H1 (cell line): ENCODE results near the gene PRXL2A. TPM values are rescaled to one million over a fixed set of nuclear protein-coding genes. Genes with fewer than 3 reads are reported as not detected.

Experiments used
- CTCF ChIA-PET: fragments of 300-600 bp; sonication (Branson Sonifier 250); formaldehyde crosslinking; loops from one replicate; lab custom pipeline; 2021; ENCODE audit not compliant: partially characterized antibody; lab: Charles Lee
- POLR2A ChIA-PET: fragments of 300-600 bp; sonication (Branson Sonifier 250); formaldehyde crosslinking; loops from one replicate; lab custom pipeline; 2021; ENCODE audit warnings: inconsistent platforms; ENCODE audit not compliant: partially characterized antibody; lab: Charles Lee
- DNase-seq, 2 experiments: peaks; one replicate each; pipeline versions ENCODE4 v3.0.0 to v3.0.0-alpha.2; 2010 to 2022; ENCODE audit warnings: low spot score in 2 of 2, low read depth in 1 of 2, mixed read lengths in 1 of 2
- FAIRE-seq: peaks from 2 replicates; lab custom pipeline; 2011; peaks lifted over from hg19 to GRCh38; lab: Jason Lieb, UNC
- H2AFZ ChIP-seq: 2 replicates; pipeline ENCODE4 v1.8.1; 2012; ENCODE audit warnings: low read length, inconsistent platforms
- H2AK5ac ChIP-seq: 2 replicates; pipeline ENCODE4 v1.6.1; 2013; ENCODE audit warnings: low read depth, low read length
- H2BK120ac ChIP-seq: replicated peaks from 2 replicates; pipeline ENCODE3; 2013; ENCODE audit warnings: low read depth, low read length, inconsistent platforms
- H2BK12ac ChIP-seq: 2 replicates; pipeline ENCODE4 v1.6.1; 2013; ENCODE audit warnings: low read depth, low read length
- H2BK15ac ChIP-seq: 2 replicates; pipeline ENCODE4 v1.6.1; 2013; ENCODE audit warnings: low read length
- H2BK20ac ChIP-seq: 2 replicates; pipeline ENCODE4 v1.6.1; 2013; ENCODE audit warnings: low read length
- H2BK5ac ChIP-seq: 2 replicates; pipeline ENCODE4 v1.6.1; 2013; ENCODE audit warnings: low read depth, low read length
- H3K14ac ChIP-seq: 2 replicates; pipeline ENCODE4 v1.6.1; 2013; ENCODE audit warnings: inconsistent platforms; ENCODE audit not compliant: insufficient read length
- H3K18ac ChIP-seq: 2 replicates; pipeline ENCODE4 v1.6.1; 2013; ENCODE audit warnings: low read length; ENCODE audit errors: extremely low read depth
- H3K23ac ChIP-seq: 2 replicates; pipeline ENCODE4 v1.6.1; 2013; ENCODE audit warnings: inconsistent platforms; ENCODE audit not compliant: insufficient read length
- H3K23me2 ChIP-seq: 2 replicates; pipeline ENCODE4 v1.6.1; 2013; ENCODE audit warnings: low read depth, low read length
- H3K27ac ChIP-seq: 2 replicates; pipeline ENCODE4 v1.6.1; 2011; ENCODE audit warnings: low read depth, low read length, inconsistent platforms
- H3K27me3 ChIP-seq, 4 experiments: replicated peaks in 1 of 4; 1 replicate in 1 of 4; 2 replicates in 3 of 4; pipeline versions ENCODE4 v1.6.1 to v1.8.1; 2011 to 2013; ENCODE audit warnings: low read length in 3 of 4, mild to moderate bottlenecking in 3 of 4, inconsistent platforms in 2 of 4, mixed read lengths in 2 of 4, moderate library complexity in 1 of 4; ENCODE audit not compliant: control insufficient read depth in 3 of 4, insufficient read depth in 3 of 4; ENCODE audit errors: extremely low read depth in 1 of 4
- H3K36me3 ChIP-seq, 4 experiments: 2 replicates each; pipeline versions ENCODE4 v1.6.1 to v1.8.1; 2011 to 2013; ENCODE audit warnings: mild to moderate bottlenecking in 4 of 4, low read length in 3 of 4, moderate library complexity in 2 of 4, control low read depth in 1 of 4, inconsistent platforms in 1 of 4; ENCODE audit not compliant: insufficient read depth in 4 of 4, control insufficient read depth in 2 of 4
- H3K4ac ChIP-seq: replicated peaks from 2 replicates; pipeline ENCODE3; 2013; ENCODE audit warnings: low read length, low read depth, mixed read lengths, inconsistent platforms; ENCODE audit not compliant: insufficient read length
- H3K4me1 ChIP-seq, 4 experiments: replicated peaks in 1 of 4; 1 replicate in 1 of 4; 2 replicates in 3 of 4; pipeline versions ENCODE4 v1.6.1 to v1.8.1; 2011 to 2013; ENCODE audit warnings: low read length in 3 of 4, inconsistent platforms in 2 of 4, mixed read lengths in 1 of 4; ENCODE audit not compliant: insufficient read depth in 4 of 4, control insufficient read depth in 3 of 4
- H3K4me2 ChIP-seq, 2 experiments: 2 replicates each; pipeline versions ENCODE4 v1.6.1 to v1.8.1; 2011 to 2013; ENCODE audit warnings: low read depth in 2 of 2, low read length in 2 of 2, control low read depth in 1 of 2, inconsistent platforms in 1 of 2, mild to moderate bottlenecking in 1 of 2; ENCODE audit not compliant: insufficient read depth in 1 of 2
- H3K4me3 ChIP-seq, 4 experiments: fragments of 200-600, 300-600 bp in 1 of 4; sonication (generic), shearing (Covaris generic), sonication (Bioruptor Twin) in 1 of 4; 2 replicates each; pipeline versions ENCODE4 v1.5.1 to v1.8.1; 2011 to 2016; ENCODE audit warnings: low read length in 4 of 4, low read depth in 3 of 4, control low read depth in 2 of 4, inconsistent platforms in 2 of 4, mild to moderate bottlenecking in 2 of 4, mixed read lengths in 1 of 4, moderate library complexity in 1 of 4; ENCODE audit not compliant: insufficient read depth in 2 of 4; ENCODE audit errors: extremely low read depth in 1 of 4
- H3K56ac ChIP-seq: replicated peaks from 2 replicates; pipeline ENCODE3; 2013; ENCODE audit warnings: low read depth, mild to moderate bottlenecking, mixed read lengths, low read length, inconsistent platforms; ENCODE audit not compliant: insufficient read length
- H3K79me1 ChIP-seq: 2 replicates; pipeline ENCODE4 v1.6.1; 2013; ENCODE audit warnings: low read depth, low read length, control low read depth
- H3K79me2 ChIP-seq, 2 experiments: 2 replicates each; pipeline versions ENCODE4 v1.6.1 to v1.8.1; 2012 to 2013; ENCODE audit warnings: low read length in 2 of 2, mild to moderate bottlenecking in 2 of 2, inconsistent platforms in 1 of 2; ENCODE audit not compliant: insufficient read depth in 2 of 2, control insufficient read depth in 1 of 2
- H3K9ac ChIP-seq, 4 experiments: replicated peaks in 1 of 4; 1 replicate in 1 of 4; 2 replicates in 3 of 4; pipeline versions ENCODE4 v1.6.1 to v1.8.1; 2011 to 2013; ENCODE audit warnings: low read depth in 3 of 4, low read length in 3 of 4, control low read depth in 2 of 4, mild to moderate bottlenecking in 2 of 4, moderate library complexity in 2 of 4, inconsistent platforms in 1 of 4; ENCODE audit errors: extremely low read depth in 1 of 4
- H3K9me3 ChIP-seq, 2 experiments: 2 replicates each; pipeline versions ENCODE4 v1.6.1 to v1.8.1; 2012 to 2013; ENCODE audit warnings: mild to moderate bottlenecking in 2 of 2, moderate library complexity in 2 of 2, control low read depth in 1 of 2, inconsistent platforms in 1 of 2, low read depth in 1 of 2, low read length in 1 of 2, mixed read lengths in 1 of 2; ENCODE audit not compliant: insufficient read depth in 2 of 2
- H4K20me1 ChIP-seq, 2 experiments: replicated peaks in 1 of 2; 2 replicates each; pipeline versions ENCODE3 to v1.8.1; 2011 to 2013; ENCODE audit warnings: inconsistent platforms in 2 of 2, low read length in 2 of 2, mild to moderate bottlenecking in 1 of 2; ENCODE audit not compliant: insufficient read depth in 2 of 2, control insufficient read depth in 1 of 2
- H4K5ac ChIP-seq: 2 replicates; pipeline ENCODE4 v1.6.1; 2013; ENCODE audit warnings: low read length, low read depth, mixed read lengths, inconsistent platforms; ENCODE audit not compliant: insufficient read length
- H4K8ac ChIP-seq: 2 replicates; pipeline ENCODE4 v1.8.0; 2013; ENCODE audit warnings: mild to moderate bottlenecking, moderate library complexity, low read length, inconsistent platforms; ENCODE audit not compliant: insufficient read depth; ENCODE audit errors: extremely low read depth
- H4K91ac ChIP-seq: replicated peaks from 2 replicates; pipeline ENCODE3; 2013; ENCODE audit warnings: low read length, mixed read lengths, inconsistent platforms; ENCODE audit not compliant: insufficient read length
- CBX5 ChIP-seq: fragments of 300-800, 300-1000 bp; sonication (generic); IDR thresholded peaks from 2 replicates; pipeline ENCODE4 v1.7.1; 2016; ENCODE audit warnings: antibody characterized with exemption, low read length, low read depth
- CTBP2 ChIP-seq: IDR thresholded peaks from 2 replicates; pipeline ENCODE4 v1.7.0; 2011; ENCODE audit warnings: borderline replicate concordance, mild to moderate bottlenecking, moderate library complexity, mixed read lengths, low read length; ENCODE audit not compliant: insufficient read depth, insufficient read length
- GABPA ChIP-seq: IDR thresholded peaks from 2 replicates; pipeline ENCODE4 v1.6.1; 2011; ENCODE audit warnings: mild to moderate bottlenecking, low read length, moderate library complexity, borderline replicate concordance; ENCODE audit not compliant: insufficient read depth
- JUND ChIP-seq: IDR thresholded peaks from 2 replicates; pipeline ENCODE4 v1.6.1; 2011; ENCODE audit warnings: mild to moderate bottlenecking, improper control_type of control experiment, low read length
- MAFK ChIP-seq: IDR thresholded peaks from 2 replicates; pipeline ENCODE4 v1.6.1; 2012; ENCODE audit warnings: low read depth, mild to moderate bottlenecking, improper control_type of control experiment, low read length
- NANOG ChIP-seq: IDR thresholded peaks from 2 replicates; pipeline ENCODE4 v1.6.1; 2011; ENCODE audit warnings: low read length, low read depth, mild to moderate bottlenecking, inconsistent platforms; ENCODE audit not compliant: insufficient read depth, poor library complexity, severe bottlenecking
- RBBP5 ChIP-seq: IDR thresholded peaks from 2 replicates; pipeline ENCODE4 v1.7.1; 2012; ENCODE audit warnings: low read depth, mild to moderate bottlenecking, inconsistent platforms, low read length, moderate library complexity, borderline replicate concordance
- SIN3A ChIP-seq, 2 experiments: IDR thresholded peaks in 1 of 2; conservative IDR thresholded peaks in 1 of 2; 2 replicates each; pipeline ENCODE4 v1.6.1; 2011 to 2012; ENCODE audit warnings: low read length in 2 of 2, improper control_type of control experiment in 1 of 2, low read depth in 1 of 2, mild to moderate bottlenecking in 1 of 2
- SP4 ChIP-seq: IDR thresholded peaks from 2 replicates; pipeline ENCODE4 v1.6.1; 2012; ENCODE audit warnings: low read length, inconsistent platforms
- USF2 ChIP-seq: IDR thresholded peaks from 2 replicates; pipeline ENCODE4 v1.6.1; 2011; ENCODE audit warnings: low read length, improper control_type of control experiment
- WGBS, 2 experiments: shearing (Covaris generic) in 1 of 2; methylation state at CpG; one replicate each; pipeline versions ENCODE4 v1.1.6 to v1.1.7; 2013 to 2015; ENCODE audit warnings: low lambda C conversion rate in 2 of 2, mixed read lengths in 2 of 2, inconsistent platforms in 1 of 2, low coverage in 1 of 2, missing lambda C conversion rate in 1 of 2; ENCODE audit not compliant: insufficient replicate concordance in 2 of 2, insufficient coverage in 1 of 2, insufficient read length in 1 of 2; ENCODE audit errors: extremely low coverage in 1 of 2, missing lambda C conversion rate in 1 of 2; 5-methylcytosine and 5-hydroxymethylcytosine counted together
- polyA plus RNA-seq, 7 experiments: library from polyadenylated mRNA; depleted of rRNA in 3 of 7; stranded (reverse) in 5 of 7; unstranded in 2 of 7; fragments of >200 nt in 5 of 7; fragments of 200-250 nt in 2 of 7; gene quantifications; 1 replicate in 5 of 7; 2 replicates in 1 of 7; 4 replicates in 1 of 7; pipeline versions ENCODE4 v1.2.1 to v1.2.3, GENCODE V29; 2011 to 2013; ENCODE audit warnings: missing spikeins in 2 of 7, mixed read lengths in 2 of 7
- total RNA-seq: library from RNA; stranded (reverse); fragmentation: NEBNext Ultra II Directional; extraction: Animal tissue kit (Norgen Biotek cat#: 25700); gene quantifications from 2 replicates; pipeline ENCODE4 v1.2.1, GENCODE V29; 2021

PRXL2A gene
- total and polyA plus RNA-seq, 2 of the 8 experiments (the other 6 are each of a cell fraction or from before 2014, with no cell fraction given), result 13.4 to 58.3 TPM

- no peaks in the 10 kb centered on the region for H3K9me3 ChIP-seq
- no peak overlapping the region for H2AK5ac ChIP-seq
- H3K4ac ChIP-seq, result no peak overlapping the region
- peaks cover 8% of the 10 kb centered on the region for H3K79me1 ChIP-seq
- no peak overlapping the region for H3K4me2 ChIP-seq
- H4K91ac ChIP-seq, result no peak overlapping the region
- ChIA-PET CTCF (interaction anchor here (0.5 to 2.6 kb wide), 10 partner anchors 9 to 185 kb away, joined by 3 to 14 read pairs (median 4); no protein-coding TSS in a partner anchor), POLR2A (no interaction called here)
- no peak overlapping the region for H4K8ac ChIP-seq
- no peak overlapping the region for H4K5ac ChIP-seq
- H3K23me2 ChIP-seq, result no peaks in the 10 kb centered on the region
- DNase-seq (no peak), FAIRE-seq (no peak)
- no peaks in the 10 kb centered on the region; a peak in 3 of 8 replicates for H3K36me3 ChIP-seq
- no peak overlapping the region for H2BK5ac ChIP-seq
- peaks cover 20 to 44% of the 10 kb centered on the region in 2 experiments for H4K20me1 ChIP-seq
- peaks cover 0 to 30% of the 10 kb centered on the region in 2 experiments; a peak in 2 of 4 replicates for H3K79me2 ChIP-seq
- H3K9ac ChIP-seq, result no peak overlapping the region
- no peak overlapping the region for H3K14ac ChIP-seq
- no peak overlapping the region for H3K23ac ChIP-seq
- no peak overlapping the region for H2BK120ac ChIP-seq
- H2BK15ac ChIP-seq, result no peak overlapping the region
- no peak overlapping the region for H3K27ac ChIP-seq
- peaks cover 4 to 22% (median 13%) of the 10 kb centered on the region in 4 experiments for H3K4me1 ChIP-seq
- WGBS, 2 experiments, result 92% methylated on average over 7 of the region's 7 CpGs; no CpG with 5 or more reads in 1 of the 2 experiments
- H3K56ac ChIP-seq, result no peak overlapping the region
- H2BK20ac ChIP-seq, result no peak overlapping the region
- H3K27me3 ChIP-seq, result peaks cover 0 to 11% (median 1%) of the 10 kb centered on the region in 4 experiments; a peak in 4 of 7 replicates
- H3K18ac ChIP-seq, result no peak overlapping the region
- no peak overlapping the region for H2BK12ac ChIP-seq
- H3K4me3 ChIP-seq, result no peak overlapping the region
- no peak overlapping the region for H2AFZ ChIP-seq
- no peak for TF ChIP-seq CBX5
- no peak for TF ChIP-seq MAFK
- TF ChIP-seq RBBP5, result no peak
- no peak for TF ChIP-seq SP4
- TF ChIP-seq SIN3A (conservative IDR thresholded peaks at IDR 0.05 in 1 of 2, IDR thresholded peaks at IDR 0.05 in 1 of 2; ENCODE audit: low read depth in 1 of 2, low read length in 2 of 2), result no peak
- no peak for TF ChIP-seq CTBP2
- no peak for TF ChIP-seq USF2
- TF ChIP-seq JUND, result no peak
- TF ChIP-seq NANOG, result no peak
- TF ChIP-seq GABPA, result no peak
Measured at GRCh38 chr10:80414142-80414895, 6.0 kb downstream of the PRXL2A start.
